Spleen (tissue), 7 donors: ENCODE data around the gene ACSL1.

ENCODE experiments used
- CTCF ChIP-seq, 11 experiments: fragments of 200-600 bp in 7 of 11; fragments of 450-650 bp in 4 of 11; sonication (generic) in 4 of 11; IDR thresholded peaks in 8 of 11; conservative IDR thresholded peaks in 3 of 11; 1 replicate in 7 of 11; 2 replicates in 4 of 11; pipeline versions ENCODE4 v1.4.0 to v1.8.0; 2016 to 2021; ENCODE audit warnings: antibody characterized with exemption in 11 of 11, inconsistent platforms in 4 of 11, mild to moderate bottlenecking in 1 of 11
- POLR2A ChIP-seq, 3 donors: fragments of 450-650 bp; IDR thresholded peaks; one replicate each; pipeline ENCODE4 v1.5.1; 2017; ENCODE audit warnings: antibody characterized with exemption in 3 of 3, mild to moderate bottlenecking in 1 of 3
- POLR2AphosphoS5 ChIP-seq, 3 donors: sonication (generic); formaldehyde crosslinking; IDR thresholded peaks; one replicate each; pipeline ENCODE4 v1.5.1; 2017; ENCODE audit warnings: antibody characterized with exemption in 3 of 3
- donor health status: DM: no; HTN: no; CAD: no; lungs with moderate emphysema.
- donor health status: DM: no; HTN: no; CAD: no.
- donor health status: DM: no; HTN: no; CAD: no.

GRCh38 chr4:184803874-184804273 lies 21.9 kb downstream of the ACSL1 start:
- TF ChIP-seq POLR2A (IDR thresholded peaks at IDR 0.05) (no peak), CTCF (IDR thresholded peaks at IDR 0.05 in 8 of 11, conservative IDR thresholded peaks at IDR 0.05 in 3 of 11) (no peak), POLR2AphosphoS5 (IDR thresholded peaks at IDR 0.05) (no peak)
